Ureter (tissue), 1 donor: ENCODE measurements around the gene GPR155. TPM values are rescaled to one million over a fixed set of nuclear protein-coding genes. Genes with fewer than 3 reads are reported as not detected.

ENCODE experiments used
- total RNA-seq: library from RNA; stranded (reverse); gene quantifications from one replicate; pipeline ENCODE4 v1.2.4, GENCODE V29; 2023
- donor health status: DM: yes; HTN: yes; CAD: no.

The GPR155 gene
- total RNA-seq, 1 donor from 2014 or later = 5.5 TPM

Other genes with a start within 250 kb of the GPR155 start
- 80.9 TPM for gene OLA1, start 238.5 kb downstream of the GPR155 start, total RNA-seq
- 0.81 TPM for gene SP9, start 152.1 kb downstream of the GPR155 start, total RNA-seq
- 27.5 TPM for gene SCRN3, start 91.3 kb downstream of the GPR155 start, total RNA-seq
- gene WIPF1, start 110.8 kb upstream of the GPR155 start, total RNA-seq = 35.7 TPM